22Rv1 (cell line): ENCODE results near the gene ZNF701.

Source experiments
- ZFX ChIP-seq: fragments of 450-650 bp; IDR thresholded peaks from 2 replicates; pipeline ENCODE4 v1.6.1; 2017; ENCODE audit warnings: antibody characterized with exemption, borderline replicate concordance
- TF ChIP-seq, protein P1 (sequence below): fragments of 450-650 bp; IDR thresholded peaks from 2 replicates; pipeline ENCODE4 v1.5.1; 2017; ENCODE audit warnings: mild to moderate bottlenecking

DNA sequence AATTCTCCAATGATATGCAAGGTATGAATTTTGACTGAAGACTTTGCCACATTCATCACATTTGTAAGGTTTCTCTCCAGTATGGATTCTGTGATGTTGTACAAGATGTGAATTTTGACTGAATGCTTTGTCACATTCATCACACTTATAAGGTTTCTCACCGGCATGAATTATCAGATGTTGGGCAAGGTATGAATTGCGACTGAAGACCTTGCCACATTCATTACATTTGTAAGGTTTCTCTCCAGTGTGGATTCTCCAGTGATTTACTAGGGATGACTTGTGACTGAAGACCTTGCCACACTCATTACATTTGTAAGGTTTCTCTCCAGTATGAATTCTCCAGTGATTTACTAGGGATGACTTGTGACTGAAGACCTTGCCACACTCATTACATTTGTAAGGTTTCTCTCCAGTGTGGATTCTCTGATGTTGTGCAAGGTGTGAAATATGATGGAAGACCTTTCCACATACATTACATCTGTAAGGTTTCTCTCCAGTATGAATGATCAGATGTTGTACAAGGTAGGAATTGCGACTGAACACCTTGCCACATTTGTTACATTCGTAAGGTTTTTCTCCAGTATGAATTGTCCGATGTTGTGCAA is 43.3 kb downstream of the ZNF701 start:
- TF ChIP-seq, protein P1, sequence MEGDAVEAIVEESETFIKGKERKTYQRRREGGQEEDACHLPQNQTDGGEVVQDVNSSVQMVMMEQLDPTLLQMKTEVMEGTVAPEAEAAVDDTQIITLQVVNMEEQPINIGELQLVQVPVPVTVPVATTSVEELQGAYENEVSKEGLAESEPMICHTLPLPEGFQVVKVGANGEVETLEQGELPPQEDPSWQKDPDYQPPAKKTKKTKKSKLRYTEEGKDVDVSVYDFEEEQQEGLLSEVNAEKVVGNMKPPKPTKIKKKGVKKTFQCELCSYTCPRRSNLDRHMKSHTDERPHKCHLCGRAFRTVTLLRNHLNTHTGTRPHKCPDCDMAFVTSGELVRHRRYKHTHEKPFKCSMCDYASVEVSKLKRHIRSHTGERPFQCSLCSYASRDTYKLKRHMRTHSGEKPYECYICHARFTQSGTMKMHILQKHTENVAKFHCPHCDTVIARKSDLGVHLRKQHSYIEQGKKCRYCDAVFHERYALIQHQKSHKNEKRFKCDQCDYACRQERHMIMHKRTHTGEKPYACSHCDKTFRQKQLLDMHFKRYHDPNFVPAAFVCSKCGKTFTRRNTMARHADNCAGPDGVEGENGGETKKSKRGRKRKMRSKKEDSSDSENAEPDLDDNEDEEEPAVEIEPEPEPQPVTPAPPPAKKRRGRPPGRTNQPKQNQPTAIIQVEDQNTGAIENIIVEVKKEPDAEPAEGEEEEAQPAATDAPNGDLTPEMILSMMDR, result no peak
- no peak for TF ChIP-seq ZFX
